Effector memory CD4-positive, alpha-beta T cell (primary cell): ENCODE results near the gene PHLDB2.

Source experiments
- DNase-seq, 3 donors: peaks; one replicate each; pipeline ENCODE4 v3.0.0-alpha.2; 2020
- H3K27ac ChIP-seq: 2 replicates; pipeline ENCODE4 v1.7.0; 2013; ENCODE audit warnings: mild to moderate bottlenecking, low read length, moderate library complexity; ENCODE audit not compliant: insufficient read depth, poor library complexity, severe bottlenecking
- H3K27me3 ChIP-seq: replicated peaks from 2 replicates; pipeline ENCODE4 v1.7.0; 2013; ENCODE audit warnings: mild to moderate bottlenecking, low read length; ENCODE audit not compliant: insufficient read depth, control insufficient read depth, poor library complexity, severe bottlenecking
- H3K36me3 ChIP-seq: 2 replicates; pipeline ENCODE4 v1.7.0; 2013; ENCODE audit warnings: mild to moderate bottlenecking, low read length, moderate library complexity; ENCODE audit not compliant: control insufficient read depth, insufficient read depth
- H3K4me1 ChIP-seq: 2 replicates; pipeline ENCODE4 v1.7.0; 2013; ENCODE audit warnings: low read length, mild to moderate bottlenecking; ENCODE audit not compliant: control insufficient read depth, insufficient read depth, poor library complexity, severe bottlenecking
- H3K4me3 ChIP-seq: 2 replicates; pipeline ENCODE4 v1.7.0; 2013; ENCODE audit warnings: low read length, low read depth, mild to moderate bottlenecking; ENCODE audit not compliant: insufficient read depth, poor library complexity, severe bottlenecking
- H3K9me3 ChIP-seq: 2 replicates; pipeline ENCODE4 v1.7.0; 2013; ENCODE audit warnings: mild to moderate bottlenecking, low read length, moderate library complexity; ENCODE audit not compliant: control insufficient read depth

Gene PHLDB2

GRCh38 chr3:111967068-111967467, 108.0 kb downstream of the PHLDB2 start:
- no peaks in the 10 kb centered on the region for H3K4me1 ChIP-seq
- H3K36me3 ChIP-seq = no peaks in the 10 kb centered on the region
- H3K27ac ChIP-seq = no peak overlapping the region
- H3K4me3 ChIP-seq = no peak overlapping the region
- H3K9me3 ChIP-seq = no peaks in the 10 kb centered on the region
- DNase-seq = no peak
- no peaks in the 10 kb centered on the region for H3K27me3 ChIP-seq

GRCh38 chr3:111967651-111968274, 108.7 kb downstream of the PHLDB2 start:
- Histone ChIP-seq H3K9me3 (no peaks in the 10 kb centered on the region), H3K27ac (no peak overlapping the region)

GRCh38 chr3:111968319-111969054, 109.4 kb downstream of the PHLDB2 start:
- Histone ChIP-seq H3K27me3 (no peaks in the 10 kb centered on the region), H3K36me3 (no peaks in the 10 kb centered on the region), H3K4me3 (no peak overlapping the region), H3K27ac (no peak overlapping the region), H3K4me1 (no peaks in the 10 kb centered on the region), H3K9me3 (no peaks in the 10 kb centered on the region)
- DNase-seq = no peak

More at GRCh38 chr3:111967651-111968274, 108.7 kb downstream of the PHLDB2 start:
- H3K36me3 ChIP-seq = no peaks in the 10 kb centered on the region
- peak; percentile 51 to 74 (median 55) for DNase-seq
- H3K27me3 ChIP-seq = no peaks in the 10 kb centered on the region
- no peaks in the 10 kb centered on the region for H3K4me1 ChIP-seq
- H3K4me3 ChIP-seq = no peak overlapping the region

- Histone ChIP-seq H3K27me3 (no peaks in the 10 kb centered on the region), H3K9me3 (no peaks in the 10 kb centered on the region), H3K36me3 (no peaks in the 10 kb centered on the region), H3K27ac (no peak overlapping the region), H3K4me3 (no peak overlapping the region), H3K4me1 (no peaks in the 10 kb centered on the region)
- DNase-seq = no peak
Measured at GRCh38 chr3:111970376-111970775, 111.3 kb downstream of the PHLDB2 start.

GRCh38 chr3:111971533-111972130, 112.6 kb downstream of the PHLDB2 start:
- no peaks in the 10 kb centered on the region for H3K9me3 ChIP-seq
- H3K36me3 ChIP-seq = no peaks in the 10 kb centered on the region
- no peaks in the 10 kb centered on the region for H3K27me3 ChIP-seq
- no peak for DNase-seq
- H3K4me1 ChIP-seq = no peaks in the 10 kb centered on the region
- H3K4me3 ChIP-seq = no peak overlapping the region
- H3K27ac ChIP-seq = no peak overlapping the region

- Histone ChIP-seq H3K27ac (no peak overlapping the region), H3K36me3 (no peaks in the 10 kb centered on the region), H3K9me3 (no peaks in the 10 kb centered on the region), H3K27me3 (no peaks in the 10 kb centered on the region), H3K4me1 (no peaks in the 10 kb centered on the region), H3K4me3 (no peak overlapping the region)
- no peak for DNase-seq
Measured at GRCh38 chr3:111972891-111973290, 113.8 kb downstream of the PHLDB2 start.

GRCh38 chr3:111975131-111975530, 116.1 kb downstream of the PHLDB2 start:
- no peaks in the 10 kb centered on the region for H3K36me3 ChIP-seq

GRCh38 chr3:111976254-111976653, 117.2 kb downstream of the PHLDB2 start:
- Histone ChIP-seq H3K36me3 (no peaks in the 10 kb centered on the region), H3K27ac (no peak overlapping the region), H3K27me3 (no peaks in the 10 kb centered on the region), H3K4me3 (no peak overlapping the region), H3K4me1 (no peaks in the 10 kb centered on the region), H3K9me3 (no peaks in the 10 kb centered on the region)
- DNase-seq = no peak

More at GRCh38 chr3:111975131-111975530, 116.1 kb downstream of the PHLDB2 start:
- Histone ChIP-seq H3K9me3 (no peaks in the 10 kb centered on the region), H3K27ac (no peak overlapping the region), H3K4me3 (no peak overlapping the region), H3K27me3 (no peaks in the 10 kb centered on the region), H3K4me1 (no peaks in the 10 kb centered on the region)
- no peak for DNase-seq

GRCh38 chr3:111978583-111979433, 119.7 kb downstream of the PHLDB2 start, which contains the start of gene ABHD10:
Gene ABHD10 (plus strand): TSS chr3:111979026. CDS start chr3:111979062, 36 bp downstream.
- no peaks in the 10 kb centered on the region for H3K36me3 ChIP-seq
- peak; percentile 90 to 96 (median 90) for DNase-seq
- no peaks in the 10 kb centered on the region for H3K27me3 ChIP-seq
- H3K4me1 ChIP-seq = no peaks in the 10 kb centered on the region
- H3K4me3 ChIP-seq = peak within 1 kb of the TSS; percentile 94
- H3K9me3 ChIP-seq = no peaks in the 10 kb centered on the region
- H3K27ac ChIP-seq = peak within 1 kb of the TSS; percentile 78
